ENCODE data around the gene CNTN5.

CNTN5 gene

GRCh38 chr11:99531468-99531867 is 510.7 kb downstream of the CNTN5 start:
- no peak for DNase-seq

DNA sequence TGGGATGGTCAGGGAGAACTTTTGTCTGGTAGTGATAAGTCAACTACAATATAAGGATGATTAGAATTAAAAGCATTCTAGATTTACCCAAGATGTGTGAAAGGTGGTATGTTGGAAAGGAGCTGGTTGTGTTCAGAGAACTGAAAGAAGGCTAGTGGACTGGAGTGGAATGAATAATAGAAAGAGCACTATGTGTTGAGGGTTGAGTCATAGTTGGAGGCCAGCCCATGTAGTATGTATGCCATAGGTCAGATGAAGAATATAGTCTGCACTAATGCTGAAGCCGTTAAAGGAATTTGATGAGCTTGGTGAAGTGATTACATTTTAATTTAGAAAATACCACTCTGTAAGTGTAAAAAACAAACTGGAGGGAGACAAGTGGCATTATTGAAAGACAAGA is 514.1 kb downstream of the CNTN5 start:
- no peak for DNase-seq

GRCh38 chr11:99535406-99535805 is 514.7 kb downstream of the CNTN5 start:
- no peak for DNase-seq

DNA sequence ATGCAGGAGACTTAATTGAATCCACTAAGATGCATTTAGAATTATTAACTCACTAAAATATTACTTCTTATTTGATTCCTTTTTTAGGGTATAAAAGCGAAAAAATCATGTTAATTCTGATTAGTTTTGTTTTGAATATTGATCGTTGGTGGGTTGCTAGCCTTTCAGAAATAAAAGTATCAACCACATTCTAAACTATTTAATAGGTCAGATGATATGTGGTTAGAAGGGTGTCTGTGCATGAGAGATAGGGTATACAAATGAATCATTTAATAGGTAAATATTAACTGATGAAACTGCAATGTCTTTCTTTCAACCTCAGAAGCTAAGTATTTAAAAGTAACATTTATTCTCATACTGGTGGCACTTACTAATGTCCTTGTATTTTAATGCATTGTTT is 515.1 kb downstream of the CNTN5 start:
- no peak for DNase-seq

DNA sequence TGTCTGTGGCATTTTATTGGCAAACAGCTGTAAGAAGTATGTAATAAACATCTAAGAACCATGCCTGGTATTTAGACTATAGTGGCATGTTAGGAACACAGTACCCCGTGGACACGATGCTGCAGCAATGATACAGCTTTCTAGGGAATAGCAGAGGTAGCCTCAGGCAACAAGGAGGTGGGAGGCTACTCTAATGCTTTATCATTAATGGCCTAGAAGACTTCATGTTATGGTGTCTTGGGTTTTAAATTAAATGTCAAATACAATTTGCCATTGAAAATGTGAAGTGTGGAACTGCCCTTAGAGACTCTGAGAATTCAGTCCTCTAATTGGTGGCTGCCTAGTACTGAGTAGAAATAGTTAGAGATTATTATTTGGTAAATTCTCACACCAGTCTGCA is 516.9 kb downstream of the CNTN5 start:
- no peak for DNase-seq

DNA sequence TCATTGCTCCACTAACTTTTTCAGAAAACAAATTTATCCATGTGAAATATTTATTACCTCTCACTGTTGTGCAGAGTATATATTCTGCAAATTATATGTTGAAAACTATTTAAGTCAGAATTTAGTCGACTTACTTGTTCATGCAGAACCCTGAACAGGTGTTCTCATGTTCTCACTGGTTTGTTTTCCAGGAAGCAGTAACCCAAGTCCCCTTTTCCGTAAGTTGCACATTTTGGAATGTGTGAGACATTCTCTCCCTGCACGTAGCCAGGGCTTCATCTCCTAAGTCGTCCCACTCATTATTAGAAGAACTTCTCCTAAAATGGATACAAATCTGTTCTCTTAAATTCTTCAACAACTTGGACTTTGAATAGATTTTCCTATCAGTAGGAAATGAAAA is 524.9 kb downstream of the CNTN5 start:
- DNase-seq, result no peak

DNA sequence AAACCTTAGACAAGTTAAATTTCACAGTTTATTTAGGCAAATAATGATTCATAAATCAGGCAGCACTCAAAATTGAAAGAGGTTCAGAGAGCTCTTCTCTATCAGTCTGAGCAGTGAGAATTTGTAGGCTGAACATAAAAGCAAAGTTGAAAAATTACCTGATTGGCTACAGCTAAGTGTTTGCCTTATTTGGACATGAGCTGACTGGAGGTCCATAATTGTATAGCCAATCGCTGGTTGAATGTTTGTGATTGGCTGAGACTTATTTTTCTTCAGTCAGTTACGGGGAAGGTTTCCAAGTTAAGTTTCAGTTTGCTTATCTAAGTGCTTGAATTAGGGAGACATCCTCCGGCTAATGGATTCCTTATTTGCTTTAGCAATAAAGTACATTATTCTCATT is 527.5 kb downstream of the CNTN5 start:
- no peak for DNase-seq

GRCh38 chr11:99554232-99554903 is 533.6 kb downstream of the CNTN5 start:
- no peak for DNase-seq

- no peak for DNase-seq
These were observed 534.7 kb downstream of the CNTN5 start for GRCh38 chr11:99555486-99555885.

GRCh38 chr11:99565333-99565732 is 544.6 kb downstream of the CNTN5 start:
- no peak for DNase-seq

GRCh38 chr11:99567334-99567956 is 546.7 kb downstream of the CNTN5 start:
- no peak for DNase-seq

GRCh38 chr11:99568808-99569207 is 548.1 kb downstream of the CNTN5 start:
- no peak for DNase-seq

- no peak for DNase-seq
These were observed 550.3 kb downstream of the CNTN5 start for GRCh38 chr11:99571094-99571493.

DNA sequence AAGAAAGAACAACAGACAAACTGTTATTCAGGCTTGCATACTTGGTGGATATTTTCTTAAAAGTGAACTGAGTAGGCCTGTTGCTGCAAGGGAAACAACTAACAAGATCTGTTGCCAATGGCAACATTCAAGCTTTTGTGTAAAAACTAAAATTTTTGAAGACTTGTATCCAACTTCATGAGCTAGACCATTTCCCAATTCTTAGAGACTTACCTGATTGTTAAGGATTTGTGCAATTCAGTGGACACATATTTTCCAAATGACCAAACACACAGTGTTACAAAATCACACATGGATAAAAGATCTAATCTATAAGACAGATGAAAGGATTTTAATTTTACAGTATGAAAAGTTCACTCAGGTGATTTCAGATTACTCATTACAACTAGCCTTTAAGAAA is 564.1 kb downstream of the CNTN5 start:
- DNase-seq, result no peak

- no peak for DNase-seq
These were observed 564.9 kb downstream of the CNTN5 start for GRCh38 chr11:99585606-99586005.

DNA sequence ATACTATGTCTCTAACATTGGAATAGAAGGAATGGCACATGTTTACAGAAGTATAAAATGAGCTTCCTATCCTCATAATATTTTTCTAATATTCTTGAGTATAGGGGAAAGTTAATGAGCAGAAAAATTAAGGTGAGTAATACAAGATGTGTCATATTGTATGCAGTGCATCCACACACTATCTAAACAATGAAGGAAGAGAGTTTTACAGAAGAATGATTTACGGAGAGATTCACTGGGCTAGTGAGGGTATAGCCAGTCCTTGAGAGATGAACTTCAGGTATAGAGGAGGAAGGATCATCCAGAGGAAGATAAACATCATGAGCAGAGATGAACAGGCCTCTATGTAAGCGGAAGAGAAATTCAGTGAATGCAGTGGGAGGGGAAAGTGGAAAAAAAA is 569.0 kb downstream of the CNTN5 start:
- no peak for DNase-seq

DNA sequence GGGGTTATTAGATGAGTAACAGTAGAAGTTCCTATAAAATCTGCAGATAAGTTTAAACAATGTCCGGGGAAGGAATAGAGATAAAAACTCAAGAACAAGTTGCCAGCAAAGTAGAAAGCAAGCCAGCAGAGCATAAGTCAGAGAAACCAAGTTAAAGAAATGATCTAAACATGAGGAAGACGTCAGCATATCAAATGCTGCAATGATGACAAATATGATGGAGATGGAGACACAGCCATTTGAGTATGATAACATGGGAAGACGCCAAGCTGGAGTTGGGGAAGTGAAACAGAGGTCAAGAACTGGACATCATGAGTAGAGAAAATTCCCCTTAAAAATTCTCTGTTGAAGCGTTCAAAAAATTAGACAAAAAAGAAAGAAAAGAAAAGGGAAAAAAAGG is 571.5 kb downstream of the CNTN5 start:
- DNase-seq, result no peak

DNA sequence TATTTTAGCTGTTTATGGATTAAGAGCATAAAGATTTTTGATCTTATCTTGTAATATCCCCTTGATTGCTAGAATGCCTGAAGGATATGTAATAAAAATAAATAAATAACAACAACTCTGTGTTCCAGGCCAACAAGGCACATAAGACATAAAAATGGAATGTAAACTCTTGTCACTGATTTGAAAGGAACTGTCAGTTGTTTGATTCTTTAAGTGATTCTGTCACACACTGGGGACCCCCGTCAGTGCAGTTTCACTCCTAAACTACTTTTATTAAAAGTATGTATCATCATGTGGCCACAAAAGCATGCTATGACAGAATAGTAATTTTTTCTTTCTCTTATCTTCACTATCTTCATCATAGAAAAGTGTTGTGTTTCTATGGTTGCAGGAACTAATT is 572.4 kb downstream of the CNTN5 start:
- DNase-seq, result no peak

DNA sequence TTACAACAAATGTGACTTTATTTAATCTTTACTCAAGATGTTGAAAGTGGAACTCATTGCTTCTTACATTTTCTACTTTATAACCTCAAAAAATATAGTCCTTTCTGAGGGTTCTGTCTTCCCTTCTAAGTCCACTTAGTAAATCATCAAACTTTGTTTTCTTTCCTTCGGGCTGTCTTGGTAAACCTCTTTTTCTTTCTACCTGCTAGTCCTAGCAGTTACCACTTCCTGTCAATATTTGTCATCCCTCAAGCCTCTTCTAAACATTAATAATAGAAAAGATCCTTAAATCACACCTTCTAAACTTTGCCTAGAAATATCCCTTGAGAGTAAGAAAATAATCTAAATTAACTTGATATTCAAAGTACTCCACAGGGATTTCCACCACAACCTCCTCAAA is 580.4 kb downstream of the CNTN5 start:
- no peak for DNase-seq

DNA sequence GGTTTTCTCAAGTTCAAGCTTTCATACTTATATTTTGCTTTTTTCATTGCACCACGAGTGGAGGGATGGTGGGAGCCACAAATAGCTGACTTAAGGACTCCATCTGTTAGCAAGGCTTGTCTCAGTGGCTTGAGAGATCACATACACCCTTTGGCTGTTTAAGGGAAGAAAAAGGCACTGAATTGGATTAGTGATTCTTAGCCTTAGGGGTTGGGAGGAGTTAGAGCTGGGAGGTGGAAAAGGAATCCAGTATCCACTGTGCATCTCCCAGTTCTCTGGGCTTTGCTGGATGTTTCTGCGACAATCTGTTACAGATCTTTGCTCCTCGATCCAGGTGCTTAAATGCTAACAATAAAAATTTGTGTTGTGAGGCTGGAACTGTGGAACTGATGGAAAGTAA is 593.6 kb downstream of the CNTN5 start:
- no peak for DNase-seq

- no peak for DNase-seq
These were observed 609.9 kb downstream of the CNTN5 start for GRCh38 chr11:99630629-99631028.

DNA sequence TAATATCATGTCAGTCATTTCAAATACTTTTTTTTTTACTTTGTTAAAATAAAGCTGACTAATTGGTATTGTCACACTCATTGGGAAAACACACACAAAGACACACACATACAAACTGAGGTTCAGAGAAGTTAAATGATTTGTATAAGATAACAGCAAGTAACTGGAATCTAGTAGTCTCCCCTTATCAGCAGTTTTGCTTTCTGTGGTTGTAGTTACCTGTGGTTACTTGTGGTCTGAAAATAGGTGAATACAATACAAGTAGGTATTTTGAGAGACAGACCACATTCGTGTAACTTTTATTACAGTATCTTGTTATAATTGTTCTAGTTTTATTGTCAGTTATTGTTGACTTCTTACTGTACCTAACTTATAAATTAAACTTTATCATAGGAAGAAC is 610.9 kb downstream of the CNTN5 start:
- DNase-seq, result no peak

DNA sequence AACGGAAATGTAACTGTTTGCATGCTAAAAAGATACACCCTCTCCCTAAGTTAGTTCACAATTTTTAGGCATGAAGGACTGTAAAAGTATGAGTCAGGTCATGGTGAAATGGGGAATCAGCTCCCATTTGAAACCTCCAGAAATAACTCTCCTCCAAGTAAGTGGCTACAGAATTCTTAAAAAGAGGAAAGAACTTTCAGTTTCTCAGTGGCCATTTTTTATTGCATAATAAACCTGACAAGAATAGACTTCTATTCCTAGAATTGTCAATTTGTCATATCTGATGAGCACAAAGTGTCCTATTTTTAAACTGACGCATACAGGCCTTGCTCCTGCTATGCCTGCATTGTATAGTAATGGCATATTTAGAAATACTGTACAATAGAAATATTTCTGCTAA is 612.2 kb downstream of the CNTN5 start:
- DNase-seq, result no peak

GRCh38 chr11:99634581-99634980 is 613.8 kb downstream of the CNTN5 start:
- DNase-seq, result no peak

DNA sequence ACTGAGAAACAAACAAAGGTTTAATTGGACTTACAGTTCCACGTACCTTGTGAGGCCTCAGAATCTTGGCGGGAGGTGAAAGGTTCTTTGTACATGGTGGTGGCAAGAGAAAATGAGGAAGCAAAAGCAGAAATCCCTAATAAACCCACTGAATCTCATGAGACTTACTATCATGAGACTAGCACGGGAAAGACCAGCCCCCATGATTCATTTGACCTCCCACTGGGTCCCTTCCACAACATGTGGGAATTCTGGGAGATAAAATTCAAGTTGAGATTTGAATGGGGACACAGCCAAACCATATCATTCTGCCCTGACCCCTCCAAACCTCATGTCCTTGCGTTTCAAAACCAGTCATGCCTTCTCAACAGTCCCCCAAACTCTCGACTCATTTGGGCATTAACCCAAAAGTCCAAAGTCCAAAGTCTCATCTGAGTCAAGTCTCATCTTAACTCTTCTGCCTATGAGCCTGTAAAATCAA is 617.4 kb downstream of the CNTN5 start:
- no peak for DNase-seq
